GM12878 (cell line): ENCODE measurements around the gene FAM89B. TPM values are rescaled to one million over a fixed set of nuclear protein-coding genes. Genes with fewer than 3 reads are reported as not detected.

Source experiments
- ATAC-seq: fragments of 200-7000 bp; cut with Tn5 transposase; 3 replicates; pipeline ENCODE4 v1.9.1; 2020; ENCODE audit warnings: mild to moderate bottlenecking, moderate library complexity
- BruUV-seq: library from RNA; stranded (reverse); fragments of 400-500 nt; replicated peaks from 2 replicates; lab custom pipeline; 2021; lab: Mats Ljungman, UMichigan
- CTCF ChIA-PET: fragments of 300-600 bp; sonication (Branson Sonifier 250); formaldehyde crosslinking; extraction: SDS; loops from one replicate; lab custom pipeline; 2021; ENCODE audit warnings: inconsistent platforms; lab: Yijun Ruan, JAX
- POLR2A ChIA-PET: fragments of 350-600 bp; formaldehyde crosslinking; extraction: SDS; loops from one replicate; lab custom pipeline; 2021; ENCODE audit warnings: inconsistent platforms; lab: Charles Lee
- RAD21 ChIA-PET: fragments of 300-600 bp; sonication (Branson Sonifier 250); formaldehyde crosslinking; loops from one replicate; lab custom pipeline; 2023; ENCODE audit warnings: antibody characterized with exemption; ENCODE audit not compliant: unreplicated experiment; lab: Charles Lee
- SMC1A ChIA-PET: fragments of 300-600 bp; sonication (Branson Sonifier 250); formaldehyde crosslinking; loops from one replicate; lab custom pipeline; 2023; ENCODE audit not compliant: unreplicated experiment, uncharacterized antibody; lab: Charles Lee
- DNase-seq: peaks from one replicate; pipeline ENCODE4 v3.0.0-alpha.2; 2011; ENCODE audit warnings: low read depth, low spot score
- FAIRE-seq: peaks from 3 replicates; lab custom pipeline; 2011; peaks lifted over from hg19 to GRCh38; lab: Jason Lieb, UNC
- H2AFZ ChIP-seq: 2 replicates; pipeline ENCODE4 v1.6.0; 2011; ENCODE audit warnings: low read depth, low read length, control low read depth; ENCODE audit not compliant: control insufficient read depth
- H3K27ac ChIP-seq: 2 replicates; pipeline ENCODE4 v1.5.1; 2011; ENCODE audit warnings: control low read depth; ENCODE audit not compliant: control insufficient read depth, insufficient read depth
- H3K27me3 ChIP-seq, 2 experiments: replicated peaks in 1 of 2; 2 replicates each; pipeline versions ENCODE4 v1.6.0 to v1.6.1; 2011; ENCODE audit warnings: low read length in 1 of 2; ENCODE audit not compliant: control insufficient read depth in 2 of 2, insufficient read depth in 2 of 2
- H3K36me3 ChIP-seq, 2 experiments: 2 replicates each; pipeline ENCODE4 v1.5.1; 2011; ENCODE audit warnings: low read length in 1 of 2; ENCODE audit not compliant: control insufficient read depth in 2 of 2, insufficient read depth in 2 of 2
- H3K4me1 ChIP-seq: 2 replicates; pipeline ENCODE4 v1.6.1; 2011; ENCODE audit warnings: mild to moderate bottlenecking, low read length, moderate library complexity, mixed read lengths; ENCODE audit not compliant: control insufficient read depth, insufficient read depth
- H3K4me2 ChIP-seq: 2 replicates; pipeline ENCODE4 v1.6.0; 2011; ENCODE audit warnings: control low read depth; ENCODE audit not compliant: control insufficient read depth, insufficient read depth
- H3K4me3 ChIP-seq: fragments of 200-600 bp; sonication (generic); 2 replicates; pipeline ENCODE4 v1.5.1; 2016
- H3K79me2 ChIP-seq: 2 replicates; pipeline ENCODE4 v1.6.0; 2011; ENCODE audit warnings: low read length; ENCODE audit not compliant: control insufficient read depth, insufficient read depth
- H3K9ac ChIP-seq: 2 replicates; pipeline ENCODE4 v1.8.0; 2011; ENCODE audit warnings: low read length, control low read depth, mixed read lengths; ENCODE audit not compliant: control insufficient read depth, insufficient read depth
- H3K9me3 ChIP-seq: replicated peaks from 3 replicates; pipeline ENCODE4 v1.5.1; 2011; ENCODE audit warnings: mild to moderate bottlenecking, low read length; ENCODE audit not compliant: control insufficient read depth, insufficient read depth
- H4K20me1 ChIP-seq: 2 replicates; pipeline ENCODE4 v1.6.0; 2011; ENCODE audit not compliant: control insufficient read depth, insufficient read depth
- BHLHE40 ChIP-seq, 2 experiments: fragments of 450-650 bp in 1 of 2; IDR thresholded peaks; 2 replicates each; pipeline ENCODE4 v1.6.1; 2011 to 2017; ENCODE audit warnings: low read depth in 2 of 2, borderline replicate concordance in 1 of 2, improper control_type of control experiment in 1 of 2, low read length in 1 of 2, mild to moderate bottlenecking in 1 of 2
- CREM ChIP-seq: IDR thresholded peaks from 2 replicates; pipeline ENCODE4 v1.6.1; 2014; ENCODE audit warnings: antibody characterized with exemption, low read depth
- MTA2 ChIP-seq: fragments of 450-650 bp; IDR thresholded peaks from 2 replicates; pipeline ENCODE4 v1.6.1; 2016; ENCODE audit warnings: low read depth, mild to moderate bottlenecking, moderate library complexity
- MTA3 ChIP-seq: IDR thresholded peaks from 2 replicates; pipeline ENCODE4 v1.6.1; 2012; ENCODE audit warnings: low read length, inconsistent platforms, borderline replicate concordance
- NFYB ChIP-seq: IDR thresholded peaks from 2 replicates; pipeline ENCODE4 v1.6.1; 2011; ENCODE audit warnings: low read depth, mild to moderate bottlenecking, low read length, improper control_type of control experiment, moderate library complexity; ENCODE audit not compliant: insufficient read depth
- NRF1 ChIP-seq: conservative IDR thresholded peaks from 2 replicates; pipeline ENCODE4 v1.6.1; 2011; ENCODE audit warnings: mild to moderate bottlenecking, low read depth, low read length, improper control_type of control experiment
- PAX8 ChIP-seq: fragments of 450-650 bp; IDR thresholded peaks from 2 replicates; pipeline ENCODE4 v1.6.1; 2017; ENCODE audit warnings: mild to moderate bottlenecking, moderate library complexity
- RCOR1 ChIP-seq: conservative IDR thresholded peaks from 2 replicates; pipeline ENCODE4 v1.6.1; 2012; ENCODE audit warnings: low read depth, low read length, improper control_type of control experiment
- SPI1 ChIP-seq: IDR thresholded peaks from 2 replicates; pipeline ENCODE4 v1.6.1; 2011; ENCODE audit warnings: low read depth, mild to moderate bottlenecking, low read length, moderate library complexity, borderline replicate concordance; ENCODE audit not compliant: insufficient read depth
- SUZ12 ChIP-seq: fragments of 200-600 bp; sonication (generic); IDR thresholded peaks from one replicate; pipeline ENCODE4 v1.6.1; 2018; ENCODE audit warnings: antibody characterized with exemption, mild to moderate bottlenecking; ENCODE audit not compliant: unreplicated experiment
- TCF12 ChIP-seq: IDR thresholded peaks from 2 replicates; pipeline ENCODE4 v1.6.1; 2011; ENCODE audit warnings: low read depth, mild to moderate bottlenecking, low read length
- ZNF24 ChIP-seq: fragments of 450-650 bp; IDR thresholded peaks from 2 replicates; pipeline ENCODE4 v1.6.1; 2017; ENCODE audit warnings: antibody characterized with exemption, mild to moderate bottlenecking
- WGBS: methylation state at CpG from one replicate; pipeline ENCODE4 v1.1.6; 2016; ENCODE audit warnings: low lambda C conversion rate; ENCODE audit not compliant: insufficient replicate concordance, insufficient coverage; ENCODE audit errors: missing lambda C conversion rate; 5-methylcytosine and 5-hydroxymethylcytosine counted together
- in situ Hi-C: fragments of 300-500 bp; cut with MboI; formaldehyde crosslinking; loops from 9 replicates; pipeline ENCODE4 v1.14.3; 2018; ENCODE audit warnings: mixed read lengths
- intact Hi-C: fragments of 100-400 bp; cut with micrococcal nuclease; formaldehyde crosslinking; loops from one replicate; pipeline ENCODE4 v1.14.2; 2022; ENCODE audit not compliant: unreplicated experiment
- polyA plus RNA-seq, 11 experiments: library from polyadenylated mRNA; depleted of rRNA in 4 of 11; unstranded in 6 of 11; stranded (reverse) in 5 of 11; fragments of >200 nt; fragmentation: Nextera tagmentation in 4 of 11; fragmentation: Illumina TruSeq in 1 of 11; extraction: Ambion mirVana in 4 of 11; extraction: Trizol in 1 of 11; gene quantifications; 1 replicate in 1 of 11; 2 replicates in 10 of 11; pipeline versions ENCODE4 v1.2.1 to v1.2.3, GENCODE V29; 2011 to 2016; ENCODE audit warnings: inconsistent platforms in 2 of 11, missing spikeins in 2 of 11, low read depth in 1 of 11
- total RNA-seq, 4 experiments: library from RNA; depleted of rRNA in 3 of 4; stranded (reverse); fragments of >200 nt in 3 of 4; fragmentation: Illumina TruSeq in 1 of 4; extraction: Trizol in 1 of 4; gene quantifications; 2 replicates each; pipeline versions ENCODE4 v1.2.1 to v1.2.3, GENCODE V29; 2013 to 2021
- TF ChIP-seq, protein P1 (sequence below): IDR thresholded peaks from 2 replicates; pipeline ENCODE4 v1.6.1; 2012; ENCODE audit warnings: mild to moderate bottlenecking, low read depth, low read length
- TF ChIP-seq, protein P2 (sequence below): fragments of 150-350 bp; IDR thresholded peaks from 2 replicates; pipeline ENCODE4 v1.6.1; 2016; ENCODE audit warnings: low read depth, low read length
- TF ChIP-seq, protein P3 (sequence below): fragments of 450-650 bp; conservative IDR thresholded peaks from 2 replicates; pipeline ENCODE4 v1.6.1; 2017; ENCODE audit warnings: mild to moderate bottlenecking, moderate library complexity

FAM89B gene
- total and polyA plus RNA-seq, 10 of the 15 experiments (the other 5 are each of a cell fraction or from before 2014, with no cell fraction given) = 0.34 to 36.7 (median 9.8) TPM

DNA sequence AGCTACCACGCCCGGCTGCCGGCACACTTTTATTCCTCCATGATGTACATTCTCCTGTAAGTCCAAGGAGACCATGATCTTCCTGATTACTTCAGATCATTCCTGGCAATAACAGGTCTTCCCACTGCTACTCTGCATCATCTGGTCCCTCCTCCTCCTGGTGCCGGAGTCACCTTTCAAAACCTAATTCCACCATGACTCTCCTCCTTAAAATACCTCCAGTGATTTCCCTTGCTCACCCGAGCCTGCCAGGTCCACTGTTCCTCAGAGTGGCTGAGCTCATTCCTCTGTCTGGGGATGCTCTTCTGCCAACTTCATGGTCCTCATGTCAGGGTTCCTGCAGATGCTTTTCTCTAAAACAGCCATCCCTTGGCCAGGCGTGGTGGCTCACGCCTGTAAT is 10.3 kb upstream of the FAM89B start:
- H3K27ac ChIP-seq = no peak overlapping the region
- no peak overlapping the region for H3K4me3 ChIP-seq
- H3K4me1 ChIP-seq = peaks cover 8% of the 10 kb centered on the region
- ATAC-seq (no peak), FAIRE-seq (no peak), DNase-seq (no peak)
- 63% methylated on average over 7 of the region's 7 CpGs for WGBS
- H3K27me3 ChIP-seq = no peaks in the 10 kb centered on the region; a peak in 2 of 4 replicates
- ChIA-PET POLR2A (interaction anchor here (0.6 to 2.0 kb wide), 3 partner anchors 13 to 518 kb away, joined by 5 to 9 read pairs (median 8); no protein-coding TSS in a partner anchor), SMC1A (no interaction called here), CTCF (interaction anchor here (0.6 to 1.5 kb wide), 3 partner anchors 8 to 22 kb away, joined by 3 to 7 read pairs (median 3); partner anchors contain the start of genes FAM89B and ZNRD2), RAD21 (interaction anchor here (0.7 kb wide), 1 partner anchor 55 kb away, joined by 6 read pairs; no protein-coding TSS in a partner anchor)
- intact Hi-C loops (no loop called here), in situ Hi-C loops (no loop called here)
- H3K36me3 ChIP-seq = no peaks in the 10 kb centered on the region
- no peak overlapping the region for H3K4me2 ChIP-seq
- H3K79me2 ChIP-seq = no peaks in the 10 kb centered on the region
- BruUV-seq = no TSS peak
- H3K9me3 ChIP-seq = no peaks in the 10 kb centered on the region
- H3K9ac ChIP-seq = no peak overlapping the region
- H2AFZ ChIP-seq = no peak overlapping the region
- H4K20me1 ChIP-seq = no peaks in the 10 kb centered on the region
- TF ChIP-seq MTA3 (no peak), BHLHE40 (IDR thresholded peaks at IDR 0.05; ENCODE audit: borderline replicate concordance in 1 of 2, low read depth in 2 of 2, low read length in 1 of 2) (no peak), SUZ12 (no peak), NRF1 (no peak), TCF12 (no peak), NFYB (no peak), SPI1 (no peak), RCOR1 (no peak), ZNF24 (no peak), MTA2 (no peak), PAX8 (no peak), CREM (no peak)
- TF ChIP-seq, protein P1, sequence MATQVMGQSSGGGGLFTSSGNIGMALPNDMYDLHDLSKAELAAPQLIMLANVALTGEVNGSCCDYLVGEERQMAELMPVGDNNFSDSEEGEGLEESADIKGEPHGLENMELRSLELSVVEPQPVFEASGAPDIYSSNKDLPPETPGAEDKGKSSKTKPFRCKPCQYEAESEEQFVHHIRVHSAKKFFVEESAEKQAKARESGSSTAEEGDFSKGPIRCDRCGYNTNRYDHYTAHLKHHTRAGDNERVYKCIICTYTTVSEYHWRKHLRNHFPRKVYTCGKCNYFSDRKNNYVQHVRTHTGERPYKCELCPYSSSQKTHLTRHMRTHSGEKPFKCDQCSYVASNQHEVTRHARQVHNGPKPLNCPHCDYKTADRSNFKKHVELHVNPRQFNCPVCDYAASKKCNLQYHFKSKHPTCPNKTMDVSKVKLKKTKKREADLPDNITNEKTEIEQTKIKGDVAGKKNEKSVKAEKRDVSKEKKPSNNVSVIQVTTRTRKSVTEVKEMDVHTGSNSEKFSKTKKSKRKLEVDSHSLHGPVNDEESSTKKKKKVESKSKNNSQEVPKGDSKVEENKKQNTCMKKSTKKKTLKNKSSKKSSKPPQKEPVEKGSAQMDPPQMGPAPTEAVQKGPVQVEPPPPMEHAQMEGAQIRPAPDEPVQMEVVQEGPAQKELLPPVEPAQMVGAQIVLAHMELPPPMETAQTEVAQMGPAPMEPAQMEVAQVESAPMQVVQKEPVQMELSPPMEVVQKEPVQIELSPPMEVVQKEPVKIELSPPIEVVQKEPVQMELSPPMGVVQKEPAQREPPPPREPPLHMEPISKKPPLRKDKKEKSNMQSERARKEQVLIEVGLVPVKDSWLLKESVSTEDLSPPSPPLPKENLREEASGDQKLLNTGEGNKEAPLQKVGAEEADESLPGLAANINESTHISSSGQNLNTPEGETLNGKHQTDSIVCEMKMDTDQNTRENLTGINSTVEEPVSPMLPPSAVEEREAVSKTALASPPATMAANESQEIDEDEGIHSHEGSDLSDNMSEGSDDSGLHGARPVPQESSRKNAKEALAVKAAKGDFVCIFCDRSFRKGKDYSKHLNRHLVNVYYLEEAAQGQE = no peak
- TF ChIP-seq, protein P2, sequence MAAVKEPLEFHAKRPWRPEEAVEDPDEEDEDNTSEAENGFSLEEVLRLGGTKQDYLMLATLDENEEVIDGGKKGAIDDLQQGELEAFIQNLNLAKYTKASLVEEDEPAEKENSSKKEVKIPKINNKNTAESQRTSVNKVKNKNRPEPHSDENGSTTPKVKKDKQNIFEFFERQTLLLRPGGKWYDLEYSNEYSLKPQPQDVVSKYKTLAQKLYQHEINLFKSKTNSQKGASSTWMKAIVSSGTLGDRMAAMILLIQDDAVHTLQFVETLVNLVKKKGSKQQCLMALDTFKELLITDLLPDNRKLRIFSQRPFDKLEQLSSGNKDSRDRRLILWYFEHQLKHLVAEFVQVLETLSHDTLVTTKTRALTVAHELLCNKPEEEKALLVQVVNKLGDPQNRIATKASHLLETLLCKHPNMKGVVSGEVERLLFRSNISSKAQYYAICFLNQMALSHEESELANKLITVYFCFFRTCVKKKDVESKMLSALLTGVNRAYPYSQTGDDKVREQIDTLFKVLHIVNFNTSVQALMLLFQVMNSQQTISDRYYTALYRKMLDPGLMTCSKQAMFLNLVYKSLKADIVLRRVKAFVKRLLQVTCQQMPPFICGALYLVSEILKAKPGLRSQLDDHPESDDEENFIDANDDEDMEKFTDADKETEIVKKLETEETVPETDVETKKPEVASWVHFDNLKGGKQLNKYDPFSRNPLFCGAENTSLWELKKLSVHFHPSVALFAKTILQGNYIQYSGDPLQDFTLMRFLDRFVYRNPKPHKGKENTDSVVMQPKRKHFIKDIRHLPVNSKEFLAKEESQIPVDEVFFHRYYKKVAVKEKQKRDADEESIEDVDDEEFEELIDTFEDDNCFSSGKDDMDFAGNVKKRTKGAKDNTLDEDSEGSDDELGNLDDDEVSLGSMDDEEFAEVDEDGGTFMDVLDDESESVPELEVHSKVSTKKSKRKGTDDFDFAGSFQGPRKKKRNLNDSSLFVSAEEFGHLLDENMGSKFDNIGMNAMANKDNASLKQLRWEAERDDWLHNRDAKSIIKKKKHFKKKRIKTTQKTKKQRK = no peak
- TF ChIP-seq, protein P3, sequence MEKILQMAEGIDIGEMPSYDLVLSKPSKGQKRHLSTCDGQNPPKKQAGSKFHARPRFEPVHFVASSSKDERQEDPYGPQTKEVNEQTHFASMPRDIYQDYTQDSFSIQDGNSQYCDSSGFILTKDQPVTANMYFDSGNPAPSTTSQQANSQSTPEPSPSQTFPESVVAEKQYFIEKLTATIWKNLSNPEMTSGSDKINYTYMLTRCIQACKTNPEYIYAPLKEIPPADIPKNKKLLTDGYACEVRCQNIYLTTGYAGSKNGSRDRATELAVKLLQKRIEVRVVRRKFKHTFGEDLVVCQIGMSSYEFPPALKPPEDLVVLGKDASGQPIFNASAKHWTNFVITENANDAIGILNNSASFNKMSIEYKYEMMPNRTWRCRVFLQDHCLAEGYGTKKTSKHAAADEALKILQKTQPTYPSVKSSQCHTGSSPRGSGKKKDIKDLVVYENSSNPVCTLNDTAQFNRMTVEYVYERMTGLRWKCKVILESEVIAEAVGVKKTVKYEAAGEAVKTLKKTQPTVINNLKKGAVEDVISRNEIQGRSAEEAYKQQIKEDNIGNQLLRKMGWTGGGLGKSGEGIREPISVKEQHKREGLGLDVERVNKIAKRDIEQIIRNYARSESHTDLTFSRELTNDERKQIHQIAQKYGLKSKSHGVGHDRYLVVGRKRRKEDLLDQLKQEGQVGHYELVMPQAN = no peak
